ENCODE data around the gene DOCK11. TPM values are rescaled to one million over a fixed set of nuclear protein-coding genes. Genes with fewer than 3 reads are reported as not detected.
"Not testable (repeated sequence)": the region's sequence is repeated elsewhere in the genome, so short reads cannot be mapped to it uniquely, and the experiment has no call there.

The DOCK11 gene
- total RNA-seq, 1 donor from 2014 or later: 4.3 TPM

- no peak for DNase-seq (ENCODE audit: low read depth)
- TF ChIP-seq CTCF (conservative IDR thresholded peaks at IDR 0.05; ENCODE audit: low read depth, low read length): no peak
- no peak overlapping the region for H3K4me3 ChIP-seq (ENCODE audit: low read depth, low read length)
These were observed 88.2 kb downstream of the DOCK11 start for GRCh38 chrX:118583781-118584180.

DNA sequence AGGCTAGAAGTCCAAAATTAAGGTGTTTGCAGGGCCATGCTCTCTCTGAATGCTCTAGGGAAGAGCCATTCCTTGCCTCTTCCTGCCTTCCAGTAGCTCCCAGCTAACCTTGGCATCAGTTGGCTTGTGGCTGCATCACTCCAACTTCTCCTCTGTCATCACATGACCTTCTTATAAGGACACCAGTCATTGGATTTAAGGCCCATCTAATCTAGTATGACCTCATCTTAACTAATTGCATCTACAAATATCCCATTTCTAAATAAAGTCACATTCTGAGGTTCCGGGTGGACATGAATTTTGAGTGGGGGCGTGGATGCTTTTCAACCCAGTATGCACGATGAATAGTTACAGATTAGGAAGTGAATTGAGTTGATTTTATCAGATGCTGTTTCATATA is 89.7 kb downstream of the DOCK11 start:
- H3K4me3 ChIP-seq (ENCODE audit: low read depth, low read length): no peak overlapping the region
- no peak for DNase-seq (ENCODE audit: low read depth)
- no peak for TF ChIP-seq CTCF (conservative IDR thresholded peaks at IDR 0.05; ENCODE audit: low read depth, low read length)

GRCh38 chrX:118586206-118586605 is 90.6 kb downstream of the DOCK11 start:
- H3K4me3 ChIP-seq (ENCODE audit: low read depth, low read length); DNase-seq (ENCODE audit: low read depth): not testable (repeated sequence)

GRCh38 chrX:118588715-118589114 is 93.1 kb downstream of the DOCK11 start:
- no peak for DNase-seq (ENCODE audit: low read depth)
- H3K4me3 ChIP-seq (ENCODE audit: low read depth, low read length): no peak overlapping the region
- no peak for TF ChIP-seq CTCF (conservative IDR thresholded peaks at IDR 0.05; ENCODE audit: low read depth, low read length)

GRCh38 chrX:118589227-118589626 is 93.6 kb downstream of the DOCK11 start:
- DNase-seq (ENCODE audit: low read depth): no peak
- no peak overlapping the region for H3K4me3 ChIP-seq (ENCODE audit: low read depth, low read length)
- no peak for TF ChIP-seq CTCF (conservative IDR thresholded peaks at IDR 0.05; ENCODE audit: low read depth, low read length)

- no peak for TF ChIP-seq CTCF (conservative IDR thresholded peaks at IDR 0.05; ENCODE audit: low read depth, low read length)
- no peak for DNase-seq (ENCODE audit: low read depth)
- H3K4me3 ChIP-seq (ENCODE audit: low read depth, low read length): no peak overlapping the region
These were observed 97.8 kb downstream of the DOCK11 start for GRCh38 chrX:118593407-118593806.

DNA sequence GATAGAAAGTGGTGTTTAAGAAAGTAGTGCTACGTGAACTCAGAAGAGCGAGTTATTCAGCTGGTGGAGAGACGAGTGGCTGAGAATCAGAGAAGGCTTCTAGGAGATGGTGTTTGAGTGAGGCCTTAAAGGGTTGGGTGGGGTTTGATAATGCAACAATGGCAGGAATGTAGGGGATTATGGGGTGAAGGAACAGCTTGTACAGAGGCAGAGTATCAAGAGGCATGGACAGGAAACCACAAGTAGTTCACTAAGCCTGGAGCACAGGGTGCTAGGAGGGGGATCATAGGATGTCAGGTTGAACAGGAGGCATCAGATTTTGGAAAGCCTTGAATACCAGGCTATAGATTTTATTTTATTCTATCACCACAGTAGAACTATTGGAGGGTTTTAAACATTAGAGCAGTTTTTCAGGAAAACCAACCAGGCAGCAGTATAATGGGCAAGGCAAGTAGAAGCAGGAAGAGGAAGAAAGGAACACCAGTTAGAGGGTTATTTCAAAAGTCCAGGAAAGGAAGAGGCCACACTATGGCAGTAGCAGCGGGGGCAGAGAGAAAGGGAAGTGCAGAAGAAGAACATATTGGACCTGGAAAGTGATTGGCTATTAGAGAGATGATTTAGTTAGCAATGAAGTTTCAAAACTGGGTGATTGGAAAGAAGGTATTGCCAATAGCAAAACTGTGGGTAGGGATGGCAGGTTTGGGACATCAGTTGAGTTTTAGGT is 99.2 kb downstream of the DOCK11 start:
- no peak for DNase-seq (ENCODE audit: low read depth)
- no peak for TF ChIP-seq CTCF (conservative IDR thresholded peaks at IDR 0.05; ENCODE audit: low read depth, low read length)
- H3K4me3 ChIP-seq (ENCODE audit: low read depth, low read length): no peak overlapping the region
